ENCODE data around the gene METTL15.
"Not testable (repeated sequence)": the region's sequence is repeated elsewhere in the genome, so short reads cannot be mapped to it uniquely, and the experiment has no call there.

METTL15 gene

DNA sequence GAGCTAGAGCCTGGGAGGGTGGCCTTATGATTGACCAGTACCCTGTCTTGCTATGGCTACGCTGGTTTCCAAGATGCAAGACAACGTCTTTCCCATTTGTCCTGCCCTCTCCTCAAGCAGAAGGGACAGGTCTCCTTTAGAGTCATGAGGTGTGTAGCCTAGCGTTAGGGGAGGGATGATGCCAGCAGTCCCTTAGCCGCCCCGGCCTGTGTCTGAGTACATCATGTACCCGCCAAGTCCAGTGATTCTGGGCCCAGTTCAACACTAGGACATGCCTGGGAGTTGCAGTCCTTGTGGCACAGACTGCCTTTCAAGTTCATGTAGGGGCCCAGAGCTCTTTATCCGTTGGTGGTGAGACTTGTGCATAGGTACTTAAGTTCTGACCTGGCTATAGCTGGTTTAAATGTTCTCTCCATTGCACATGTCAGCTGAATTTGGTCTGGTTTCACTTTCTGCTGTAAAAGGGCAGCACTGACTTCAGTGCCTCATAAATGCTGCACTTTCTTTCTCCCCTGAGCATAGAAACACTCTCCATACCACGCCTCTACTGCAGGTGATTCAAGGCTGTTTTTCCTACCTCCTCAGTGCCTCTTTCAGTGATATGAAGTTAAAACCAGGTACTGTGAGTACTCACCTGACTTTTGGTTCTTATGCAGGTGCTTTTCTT, 151.1 kb downstream of the METTL15 start:
- ATAC-seq (no peak), DNase-seq (no peak)
- Mint-ChIP-seq H3K27me3 (no peaks in the 10 kb centered on the region), H3K9me3 (peaks cover 28% of the 10 kb centered on the region), H3K4me1 (no peaks in the 10 kb centered on the region), H3K27ac (no peak overlapping the region), H3K4me3 (no peak overlapping the region), H3K36me3 (ENCODE audit: low read depth) (peaks cover 33% of the 10 kb centered on the region)

DNA sequence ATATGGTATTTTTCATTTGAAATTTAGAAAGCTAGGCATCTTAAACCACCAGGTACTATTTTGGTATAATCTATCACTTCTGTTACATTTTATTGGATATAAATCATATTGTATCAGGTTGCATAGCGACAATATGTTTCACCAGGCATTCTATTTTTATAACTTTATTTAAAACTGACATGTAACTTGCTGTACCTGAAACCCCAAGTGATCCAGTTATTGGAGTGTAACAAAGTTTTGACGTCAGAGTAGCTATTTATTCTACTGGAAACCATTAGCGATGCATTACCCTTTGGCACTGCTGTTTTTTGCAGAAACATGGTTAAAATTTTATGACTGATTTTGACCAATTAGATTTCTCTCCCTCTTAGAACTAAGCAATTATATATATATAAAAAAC, 160.7 kb downstream of the METTL15 start:
- H3K4me3 Mint-ChIP-seq, result no peak overlapping the region
- DNase-seq, result no peak
- H3K4me1 Mint-ChIP-seq, result no peaks in the 10 kb centered on the region
- peaks cover 32% of the 10 kb centered on the region for H3K36me3 Mint-ChIP-seq (ENCODE audit: low read depth)
- H3K27me3 Mint-ChIP-seq, result no peaks in the 10 kb centered on the region
- H3K9me3 Mint-ChIP-seq, result peaks cover 29% of the 10 kb centered on the region
- no peak for ATAC-seq
- H3K27ac Mint-ChIP-seq, result no peak overlapping the region

DNA sequence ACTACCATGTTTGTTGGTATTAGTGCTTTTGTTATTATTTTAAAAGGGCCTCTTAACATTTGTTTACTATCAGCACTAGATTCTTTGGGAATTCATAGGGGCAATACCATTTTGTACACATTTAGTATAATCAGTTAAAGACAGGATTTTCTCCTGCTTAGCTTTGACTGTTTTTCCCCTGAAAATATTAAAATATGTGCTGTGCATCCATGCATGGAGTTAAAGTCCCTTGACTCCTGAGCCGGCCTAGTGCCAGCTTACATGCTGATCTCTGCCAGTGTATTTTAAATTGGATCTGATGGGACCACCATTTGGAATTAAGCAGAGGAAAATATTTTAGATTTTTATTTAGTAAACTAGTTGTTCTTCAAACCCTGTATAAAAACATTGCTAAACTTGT, 161.4 kb downstream of the METTL15 start:
- Mint-ChIP-seq H3K27ac (no peak overlapping the region), H3K27me3 (no peaks in the 10 kb centered on the region), H3K4me3 (no peak overlapping the region), H3K9me3 (peaks cover 26% of the 10 kb centered on the region), H3K4me1 (no peaks in the 10 kb centered on the region), H3K36me3 (ENCODE audit: low read depth) (peaks cover 29% of the 10 kb centered on the region)
- no peak for DNase-seq
- no peak for ATAC-seq

DNA sequence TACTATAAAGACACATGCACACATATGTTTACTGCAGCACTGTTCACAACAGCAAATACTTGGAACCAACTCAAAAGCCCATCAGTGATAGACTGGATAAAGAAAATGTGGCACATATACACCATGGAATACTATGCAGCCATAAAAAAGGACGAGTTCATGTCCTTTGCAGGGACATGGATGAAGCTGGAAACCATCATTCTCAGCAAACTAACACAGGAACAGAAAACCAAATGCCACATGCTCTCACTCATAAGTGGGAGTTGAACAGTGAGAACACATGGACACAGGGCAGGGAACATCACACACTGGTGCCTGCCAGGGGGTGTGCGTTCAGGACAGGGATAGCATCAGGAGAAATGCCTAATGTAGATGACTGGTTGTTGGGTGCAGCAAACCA, 164.1 kb downstream of the METTL15 start:
- not testable (repeated sequence) for H3K27me3 Mint-ChIP-seq, H3K4me1 Mint-ChIP-seq, DNase-seq, ATAC-seq, H3K4me3 Mint-ChIP-seq, H3K27ac Mint-ChIP-seq
- Mint-ChIP-seq H3K36me3 (ENCODE audit: low read depth) (peaks cover 16% of the 10 kb centered on the region), H3K9me3 (peaks cover 11% of the 10 kb centered on the region)

DNA sequence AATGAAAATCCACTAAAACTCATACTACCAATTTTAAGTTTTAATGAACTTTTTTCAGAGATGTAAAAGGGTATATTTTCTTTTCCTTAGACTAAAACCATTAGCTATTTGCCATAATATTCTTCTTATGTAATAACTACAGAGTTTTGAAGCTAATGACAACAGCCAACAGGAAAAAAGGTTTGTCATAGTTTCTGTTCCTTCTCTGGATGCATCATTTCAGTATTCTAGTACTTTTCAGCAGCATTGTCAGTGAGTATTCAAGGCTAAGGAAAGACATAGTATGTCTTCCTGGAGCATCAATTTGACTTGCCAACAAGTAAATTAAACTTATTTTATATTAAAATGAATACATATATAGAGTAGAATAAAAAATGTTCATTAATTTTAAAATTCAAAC, 166.0 kb downstream of the METTL15 start:
- no peak overlapping the region for H3K4me3 Mint-ChIP-seq
- peaks cover 19% of the 10 kb centered on the region for H3K36me3 Mint-ChIP-seq (ENCODE audit: low read depth)
- no peaks in the 10 kb centered on the region for H3K27me3 Mint-ChIP-seq
- no peaks in the 10 kb centered on the region for H3K4me1 Mint-ChIP-seq
- no peak for ATAC-seq
- peaks cover 11% of the 10 kb centered on the region for H3K9me3 Mint-ChIP-seq
- no peak overlapping the region for H3K27ac Mint-ChIP-seq
- no peak for DNase-seq

DNA sequence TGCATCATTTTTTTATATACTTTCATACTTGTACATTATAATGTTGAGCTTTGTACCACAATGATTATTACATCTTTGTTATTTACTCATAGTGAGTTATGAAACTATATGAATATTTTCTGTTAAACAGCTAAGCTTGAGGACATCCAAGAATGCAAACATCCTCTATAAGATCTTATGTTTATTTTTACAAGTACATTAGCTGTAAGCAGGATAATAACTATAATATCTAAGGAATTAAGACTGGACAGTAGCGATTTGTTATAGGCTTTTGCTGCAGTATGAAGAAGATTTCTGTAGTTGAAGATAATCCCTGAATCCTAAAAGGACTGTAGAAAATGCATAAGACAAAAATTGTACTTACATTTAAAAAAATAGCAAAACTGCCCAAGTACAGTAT, 176.0 kb downstream of the METTL15 start:
- Mint-ChIP-seq H3K27ac (no peak overlapping the region), H3K9me3 (peaks cover 1% of the 10 kb centered on the region), H3K4me3 (no peak overlapping the region), H3K36me3 (ENCODE audit: low read depth) (peaks cover 25% of the 10 kb centered on the region), H3K4me1 (peaks cover 2% of the 10 kb centered on the region), H3K27me3 (no peaks in the 10 kb centered on the region)
- ATAC-seq, result no peak
- no peak for DNase-seq

DNA sequence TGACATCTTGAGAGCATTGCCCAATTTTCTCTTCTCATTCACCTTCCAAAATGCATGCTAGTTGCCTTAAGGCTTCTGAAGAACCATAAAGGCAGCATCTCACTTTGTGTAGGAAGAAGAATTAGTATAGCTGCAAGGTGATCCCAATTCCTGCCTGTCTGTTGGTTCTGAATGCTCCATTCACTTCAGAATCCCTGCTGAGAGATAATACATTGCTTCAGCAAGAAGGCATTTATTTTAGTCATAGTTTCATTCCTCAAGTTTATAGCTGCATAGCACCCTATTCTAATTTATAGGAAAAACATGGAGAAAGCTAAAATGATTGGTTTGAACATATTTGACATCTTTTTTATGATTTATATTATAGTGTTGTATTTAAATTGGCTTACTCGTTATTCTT, 181.3 kb downstream of the METTL15 start:
- H3K4me3 Mint-ChIP-seq, result no peak overlapping the region
- H3K36me3 Mint-ChIP-seq (ENCODE audit: low read depth), result peaks cover 39% of the 10 kb centered on the region
- ATAC-seq (no peak), DNase-seq (no peak)
- no peaks in the 10 kb centered on the region for H3K9me3 Mint-ChIP-seq
- H3K4me1 Mint-ChIP-seq, result no peaks in the 10 kb centered on the region
- no peak overlapping the region for H3K27ac Mint-ChIP-seq
- no peaks in the 10 kb centered on the region for H3K27me3 Mint-ChIP-seq

DNA sequence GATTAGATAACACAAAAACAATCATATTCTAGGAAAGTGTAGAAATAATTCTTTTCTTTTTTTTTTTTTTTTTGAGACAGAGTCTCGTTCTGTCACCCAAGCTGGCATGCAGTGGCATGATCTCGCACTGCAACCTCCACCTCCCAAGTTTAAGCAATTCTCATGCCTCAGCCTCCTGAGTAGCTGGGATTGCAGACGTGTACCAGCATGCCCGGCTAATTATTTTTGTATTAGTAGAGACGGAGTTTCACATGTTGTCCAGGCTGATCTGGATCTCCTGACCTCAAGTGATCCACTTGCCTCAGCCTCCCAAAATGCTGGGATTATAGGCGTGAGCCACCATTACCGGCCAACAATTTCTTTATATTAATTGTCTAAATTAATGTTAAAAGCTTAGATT, 182.8 kb downstream of the METTL15 start:
- H3K27me3 Mint-ChIP-seq, H3K4me3 Mint-ChIP-seq, H3K27ac Mint-ChIP-seq, ATAC-seq, H3K4me1 Mint-ChIP-seq, DNase-seq, H3K9me3 Mint-ChIP-seq: not testable (repeated sequence)
- H3K36me3 Mint-ChIP-seq (ENCODE audit: low read depth), result peaks cover 40% of the 10 kb centered on the region

DNA sequence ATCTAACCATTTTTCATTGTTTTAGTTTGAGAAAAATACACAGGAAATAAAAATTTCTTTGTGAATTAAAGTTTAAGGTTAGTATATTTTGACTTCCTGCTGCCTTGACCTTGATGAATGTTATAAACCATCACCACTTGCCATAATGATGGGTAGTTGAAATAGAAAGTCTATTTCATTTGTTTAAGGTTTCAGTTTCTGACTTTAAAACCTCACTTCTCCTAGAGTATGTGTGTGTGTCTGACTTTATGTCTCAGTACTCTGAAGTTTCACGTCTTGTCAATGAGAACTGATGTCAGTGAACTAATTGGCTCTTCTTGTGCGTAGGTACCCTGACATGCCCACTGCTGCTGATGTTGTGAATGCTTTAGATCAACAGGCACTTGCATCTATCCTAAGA, 188.2 kb downstream of the METTL15 start:
- H3K4me3 Mint-ChIP-seq, result no peak overlapping the region
- H3K27ac Mint-ChIP-seq, result no peak overlapping the region
- H3K36me3 Mint-ChIP-seq (ENCODE audit: low read depth), result peaks cover 35% of the 10 kb centered on the region

DNA sequence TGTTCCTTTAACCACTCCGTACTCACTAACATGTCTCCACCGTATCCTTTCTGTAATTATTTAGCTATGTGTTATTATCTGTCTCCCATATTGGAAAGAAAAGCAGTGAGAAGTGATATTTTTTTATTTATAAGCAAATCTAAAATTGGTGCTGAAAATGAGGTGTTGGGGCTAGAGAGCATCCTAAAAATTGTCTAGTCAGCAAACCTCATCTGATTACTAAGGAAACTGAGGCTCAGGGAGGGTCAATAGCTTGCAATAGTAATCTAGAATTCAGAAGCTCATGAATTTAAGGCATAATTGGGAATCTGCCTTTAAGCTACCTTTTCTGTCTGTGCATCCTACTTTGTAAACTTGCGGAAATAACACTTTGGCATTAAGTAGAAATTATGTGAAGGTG, 190.0 kb downstream of the METTL15 start:
- Mint-ChIP-seq H3K9me3 (no peaks in the 10 kb centered on the region), H3K27ac (no peak overlapping the region), H3K4me3 (no peak overlapping the region), H3K27me3 (no peaks in the 10 kb centered on the region), H3K4me1 (no peaks in the 10 kb centered on the region), H3K36me3 (ENCODE audit: low read depth) (peaks cover 33% of the 10 kb centered on the region)
- ATAC-seq (no peak), DNase-seq (no peak)

More for the DNA sequence above, 188.2 kb downstream of the METTL15 start:
- ATAC-seq (no peak), DNase-seq (no peak)
- Mint-ChIP-seq H3K27me3 (no peaks in the 10 kb centered on the region), H3K4me1 (no peaks in the 10 kb centered on the region), H3K9me3 (no peaks in the 10 kb centered on the region)

DNA sequence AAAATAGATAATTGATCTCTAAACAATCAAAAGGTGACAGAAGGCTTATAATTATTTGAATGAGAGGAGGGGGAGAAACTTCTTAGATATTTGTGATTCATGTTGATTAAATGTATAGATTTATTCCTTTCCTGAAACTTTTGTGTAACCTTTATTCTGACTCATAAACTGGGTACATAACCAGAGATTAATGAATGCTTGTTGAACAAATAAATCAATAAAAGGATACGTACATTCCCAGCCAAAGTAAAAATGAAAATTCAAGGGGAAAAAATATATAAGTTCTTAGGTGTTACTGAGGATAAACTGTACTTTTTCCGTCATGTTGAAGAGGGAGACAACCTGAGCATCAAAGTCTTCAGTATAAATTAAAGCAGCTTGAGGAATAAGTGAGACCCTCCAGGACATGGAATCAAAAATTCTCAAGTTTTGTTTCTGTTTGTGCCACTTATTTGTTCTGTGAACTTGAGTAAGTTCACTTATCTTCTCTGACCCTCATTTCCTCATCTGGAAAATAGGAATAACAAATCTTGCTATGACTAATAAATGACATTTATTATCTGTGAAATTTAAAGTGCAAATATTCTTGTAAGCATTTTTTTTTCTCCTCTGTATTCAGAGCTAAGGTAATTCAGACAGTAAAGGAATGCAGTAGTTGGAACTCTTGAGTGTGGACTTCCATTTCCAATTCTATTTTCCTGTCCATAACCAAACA, 195.4 kb downstream of the METTL15 start:
- Mint-ChIP-seq H3K9me3 (no peaks in the 10 kb centered on the region), H3K36me3 (ENCODE audit: low read depth) (peaks cover 20% of the 10 kb centered on the region), H3K4me3 (no peak overlapping the region), H3K27me3 (no peaks in the 10 kb centered on the region), H3K27ac (no peak overlapping the region), H3K4me1 (no peaks in the 10 kb centered on the region)
- DNase-seq, result no peak
- no peak for ATAC-seq

DNA sequence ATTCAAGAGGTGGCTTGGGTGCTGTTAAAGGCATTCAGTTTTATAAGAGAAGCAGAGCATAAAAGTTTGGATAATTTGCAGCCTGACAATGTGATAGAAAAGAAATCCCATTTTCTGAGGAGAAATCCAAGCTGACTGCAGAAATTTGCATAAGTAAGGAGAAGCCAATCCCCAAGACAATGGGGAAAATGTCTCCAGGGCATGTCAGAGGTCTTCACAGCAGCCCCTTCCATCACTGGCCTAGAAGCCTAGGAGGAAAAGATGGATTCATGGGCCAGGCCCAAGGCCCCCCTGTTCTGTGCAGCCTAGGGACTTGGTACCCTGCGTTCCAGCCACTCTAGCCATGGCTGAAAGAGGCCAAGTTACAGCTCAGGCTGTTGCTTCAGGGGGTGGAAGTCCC, 207.3 kb downstream of the METTL15 start:
- DNase-seq, result no peak

DNA sequence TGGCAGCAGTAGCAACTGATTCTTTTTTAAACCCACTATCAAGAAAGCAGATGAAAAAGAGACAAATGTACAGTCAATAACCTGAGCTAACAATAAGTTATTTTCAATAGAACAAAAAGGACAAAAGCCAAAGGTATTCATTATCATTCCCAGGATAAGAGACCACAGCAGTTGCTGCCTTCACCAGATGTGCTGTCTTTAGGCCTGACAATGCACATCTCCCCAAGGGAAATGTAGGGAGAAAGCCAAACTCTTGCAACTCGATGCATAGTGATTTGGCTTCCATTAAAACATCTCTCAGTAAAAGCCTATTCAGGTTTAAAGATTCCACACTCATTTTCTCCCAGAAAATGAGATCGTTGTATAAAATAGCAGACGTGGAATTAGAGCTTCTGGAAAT, 210.7 kb downstream of the METTL15 start:
- DNase-seq, result no peak

More for the DNA sequence above, 207.3 kb downstream of the METTL15 start:
- H3K4me1 Mint-ChIP-seq, result no peaks in the 10 kb centered on the region
- ATAC-seq, result no peak
- peaks cover 36% of the 10 kb centered on the region for H3K36me3 Mint-ChIP-seq (ENCODE audit: low read depth)
- H3K27ac Mint-ChIP-seq, result no peak overlapping the region
- H3K27me3 Mint-ChIP-seq, result no peaks in the 10 kb centered on the region
- no peak overlapping the region for H3K4me3 Mint-ChIP-seq
- no peaks in the 10 kb centered on the region for H3K9me3 Mint-ChIP-seq

DNA sequence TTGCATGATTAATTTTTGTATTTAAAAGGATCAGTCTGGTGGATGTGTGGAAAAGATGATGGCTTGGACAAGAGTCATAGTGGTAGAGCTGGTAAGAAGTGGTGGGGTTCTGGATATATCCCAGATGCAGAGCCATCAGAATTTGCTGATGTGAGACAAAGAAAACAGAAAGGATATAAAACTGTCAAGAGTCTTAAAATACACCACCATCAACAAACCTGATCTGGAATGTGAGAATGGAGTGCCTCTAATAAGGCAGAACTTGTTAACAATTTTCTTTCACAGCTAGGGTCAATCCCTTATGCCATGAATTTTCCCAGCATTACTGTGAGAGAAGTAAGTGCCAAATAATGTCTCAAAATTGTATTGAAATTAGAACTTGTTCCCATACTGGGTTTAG, 215.4 kb downstream of the METTL15 start:
- Mint-ChIP-seq H3K9me3 (peaks cover 7% of the 10 kb centered on the region), H3K4me3 (no peak overlapping the region), H3K27ac (no peak overlapping the region), H3K4me1 (no peaks in the 10 kb centered on the region), H3K36me3 (ENCODE audit: low read depth) (peaks cover 27% of the 10 kb centered on the region), H3K27me3 (no peaks in the 10 kb centered on the region)
- ATAC-seq (no peak), DNase-seq (no peak)

More for the DNA sequence above, 210.7 kb downstream of the METTL15 start:
- H3K36me3 Mint-ChIP-seq (ENCODE audit: low read depth), result peaks cover 30% of the 10 kb centered on the region
- no peak overlapping the region for H3K27ac Mint-ChIP-seq
- H3K27me3 Mint-ChIP-seq, result no peaks in the 10 kb centered on the region
- no peak for ATAC-seq
- H3K4me3 Mint-ChIP-seq, result no peak overlapping the region
- no peaks in the 10 kb centered on the region for H3K9me3 Mint-ChIP-seq
- no peaks in the 10 kb centered on the region for H3K4me1 Mint-ChIP-seq

DNA sequence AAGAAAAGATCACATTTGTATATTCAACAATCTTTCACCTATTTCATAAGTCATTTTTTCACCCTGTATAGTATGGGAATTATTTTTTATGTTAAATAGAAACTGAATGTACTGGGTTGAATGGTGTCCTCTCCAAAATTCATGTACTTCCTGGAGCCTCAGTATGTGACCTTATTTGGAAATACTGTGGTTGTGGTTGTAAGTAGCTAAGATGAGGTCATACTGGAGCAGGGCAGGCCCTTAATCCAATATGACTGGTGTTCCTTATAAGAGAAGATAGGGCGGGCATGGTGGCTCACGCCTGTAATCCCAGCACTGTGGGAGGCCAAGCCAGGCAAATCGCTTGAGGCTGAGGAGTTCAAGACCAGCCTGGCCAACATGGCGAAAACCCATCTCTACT, 224.2 kb downstream of the METTL15 start:
- not testable (repeated sequence) for H3K4me1 Mint-ChIP-seq, DNase-seq, H3K4me3 Mint-ChIP-seq, H3K27me3 Mint-ChIP-seq, H3K27ac Mint-ChIP-seq
- peaks cover 13% of the 10 kb centered on the region for H3K36me3 Mint-ChIP-seq (ENCODE audit: low read depth)
- H3K9me3 Mint-ChIP-seq, result peaks cover 11% of the 10 kb centered on the region
- ATAC-seq, result peak; percentile 80

Measured in activated naive CD8-positive, alpha-beta T cell treated with anti-CD3 and anti-CD28 coated beads, Interleukin-2, amount 50 U/mL, for 24 hours (primary cell).